CD4-positive, alpha-beta T cell treated with Interleukin-17A for 1 hour (primary cell): Measurements from ENCODE around the gene TANC2.
A peak's percentile ranks its signal among the peaks of the same experiment; 100 is the strongest.

ENCODE experiments used
- DNase-seq: peaks from one replicate; pipeline ENCODE4 v3.0.0-alpha.2; 2020

TANC2 gene

GRCh38 chr17:62965686-62966425 is at the start of gene TANC2:
TANC2 (plus strand) TSS chr17:62966235; CDS start chr17:63009560, 43,325 bp downstream.
- DNase-seq, result peak; percentile 91

GRCh38 chr17:62916684-62917571 is 49.1 kb upstream of the TANC2 start:
- no peak for DNase-seq

GRCh38 chr17:62919388-62919787 is 46.6 kb upstream of the TANC2 start:
- DNase-seq, result no peak

GRCh38 chr17:62920300-62920699 is 45.7 kb upstream of the TANC2 start:
- DNase-seq, result no peak

GRCh38 chr17:62921817-62922216 is 44.2 kb upstream of the TANC2 start:
- no peak for DNase-seq

GRCh38 chr17:62923258-62924150 is 42.5 kb upstream of the TANC2 start:
- DNase-seq, result no peak

- no peak for DNase-seq
Measured at GRCh38 chr17:62925267-62925836, 40.7 kb upstream of the TANC2 start.

GRCh38 chr17:62927083-62927482 is 39.0 kb upstream of the TANC2 start:
- no peak for DNase-seq

GRCh38 chr17:62929320-62929719 is 36.7 kb upstream of the TANC2 start:
- no peak for DNase-seq

- no peak for DNase-seq
Measured at GRCh38 chr17:62931101-62931500, 34.9 kb upstream of the TANC2 start.

GRCh38 chr17:62933501-62934385 is 32.3 kb upstream of the TANC2 start:
- no peak for DNase-seq

- DNase-seq, result no peak
Measured at GRCh38 chr17:62935098-62935497, 30.9 kb upstream of the TANC2 start.

- no peak for DNase-seq
Measured at GRCh38 chr17:62935523-62935922, 30.5 kb upstream of the TANC2 start.

- no peak for DNase-seq
Measured at GRCh38 chr17:62937606-62938005, 28.4 kb upstream of the TANC2 start.

- no peak for DNase-seq
Measured at GRCh38 chr17:62941358-62941991, 24.6 kb upstream of the TANC2 start.

- DNase-seq, result no peak
Measured at GRCh38 chr17:62948370-62948769, 17.7 kb upstream of the TANC2 start.

GRCh38 chr17:62949036-62949435 is 17.0 kb upstream of the TANC2 start:
- DNase-seq, result no peak

- DNase-seq, result no peak
Measured at GRCh38 chr17:62950067-62950466, 16.0 kb upstream of the TANC2 start.

- DNase-seq, result no peak
Measured at GRCh38 chr17:62955841-62956352, 10.1 kb upstream of the TANC2 start.

GRCh38 chr17:62963296-62963695 is 2.7 kb upstream of the TANC2 start:
- no peak for DNase-seq

GRCh38 chr17:62964506-62964905 is 1.5 kb upstream of the TANC2 start:
- DNase-seq, result no peak
